ENCODE data around the gene PAGE2B.

- TF ChIP-seq EP300 (IDR thresholded peaks at IDR 0.05; ENCODE audit: borderline replicate concordance in 1 of 2, control insufficient read depth in 1 of 2, low read depth in 2 of 2, low read length in 2 of 2) (no peak), CTCF (IDR thresholded peaks at IDR 0.05 in 2 of 3, conservative IDR thresholded peaks at IDR 0.05 in 1 of 3; ENCODE audit: control insufficient read depth in 2 of 3, extremely low read depth in 1 of 3, insufficient read depth in 1 of 3, low read depth in 3 of 3, low read length in 3 of 3) (peak; percentile 76 to 84 (median 76)), SUZ12 (IDR thresholded peaks at IDR 0.05; ENCODE audit: unreplicated experiment) (no peak), EZH2 (IDR thresholded peaks at IDR 0.05; ENCODE audit: borderline replicate concordance, control insufficient read depth, low read depth, low read length) (no peak), NR2C2 (IDR thresholded peaks at IDR 0.05; ENCODE audit: borderline replicate concordance, control insufficient read depth, insufficient read length, low read depth) (no peak), ZNF274 (IDR thresholded peaks at IDR 0.05; ENCODE audit: insufficient read depth, insufficient read length) (no peak), SMC3 (IDR thresholded peaks at IDR 0.05; ENCODE audit: borderline replicate concordance, low read length) (peak; percentile 63), CREB1 (IDR thresholded peaks at IDR 0.05; ENCODE audit: low read depth) (no peak)
Observed at GRCh38 chrX:55057675-55058249, 17.1 kb upstream of the PAGE2B start.

Measured in GM12878 (cell line).